HUES6 (cell line): ENCODE measurements around the gene EDNRA.

ENCODE experiments used
- H3K27ac ChIP-seq: 2 replicates; pipeline ENCODE4 v1.7.0; 2013; ENCODE audit warnings: low read depth, mild to moderate bottlenecking, low read length, inconsistent platforms
- H3K27me3 ChIP-seq: 2 replicates; pipeline ENCODE4 v1.6.1; 2013; ENCODE audit warnings: low read length; ENCODE audit not compliant: control insufficient read depth, insufficient read depth
- H3K36me3 ChIP-seq: 2 replicates; pipeline ENCODE4 v1.6.1; 2013; ENCODE audit warnings: low read length; ENCODE audit not compliant: control insufficient read depth, insufficient read depth
- H3K4me1 ChIP-seq: 2 replicates; pipeline ENCODE4 v1.6.1; 2013; ENCODE audit warnings: low read length; ENCODE audit not compliant: control insufficient read depth, insufficient read depth
- H3K4me3 ChIP-seq: 2 replicates; pipeline ENCODE4 v1.5.1; 2013; ENCODE audit warnings: low read depth, low read length
- H3K9ac ChIP-seq: one replicate; pipeline ENCODE4 v1.6.1; 2013; ENCODE audit warnings: mild to moderate bottlenecking, low read length
- H3K9me3 ChIP-seq: 2 replicates; pipeline ENCODE4 v1.6.1; 2013; ENCODE audit warnings: low read depth, low read length; ENCODE audit not compliant: control insufficient read depth, insufficient read depth

EDNRA gene

DNA sequence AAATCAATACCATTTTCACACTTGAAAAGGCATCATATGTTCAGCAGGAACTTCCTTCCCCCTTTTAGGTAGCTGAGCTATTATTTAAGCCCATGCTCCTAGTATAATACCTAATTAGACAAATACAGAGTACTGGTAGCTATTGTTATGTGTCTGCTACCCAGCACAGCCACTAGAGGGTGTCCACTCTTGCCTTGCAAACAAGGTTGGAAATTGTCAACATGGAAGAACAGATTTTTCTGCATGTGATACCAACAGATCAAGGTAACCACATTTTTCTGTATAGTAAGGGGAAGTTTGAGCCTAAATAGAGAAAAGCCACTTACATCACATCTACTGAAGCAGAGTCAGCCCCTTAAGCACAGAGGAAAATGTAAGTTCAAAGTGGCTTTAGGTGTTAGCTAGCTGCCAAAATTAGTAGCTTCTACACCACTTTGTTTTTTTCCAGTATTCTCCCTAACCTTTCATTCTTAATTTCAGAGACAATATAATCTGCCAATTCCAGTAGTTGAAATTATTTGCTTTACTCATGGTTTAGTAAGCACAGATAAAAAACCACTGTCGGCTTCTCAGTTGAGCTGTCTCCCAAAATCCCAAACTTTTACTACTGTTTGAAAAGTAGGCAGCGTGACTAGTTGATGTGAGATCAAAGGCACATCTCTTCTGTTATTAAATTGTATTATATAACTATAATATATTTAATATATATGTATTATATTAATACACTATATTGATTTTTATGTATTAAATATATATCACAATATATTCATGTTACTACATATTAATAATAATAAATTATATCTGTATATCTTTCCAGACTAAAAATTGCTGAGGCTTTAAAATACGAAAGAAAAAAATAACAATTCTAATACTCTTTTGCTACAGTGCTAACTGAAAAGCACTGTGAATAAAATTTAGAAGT lies 38.2 kb downstream of the EDNRA start:
- Histone ChIP-seq H3K27me3 (no peaks in the 10 kb centered on the region), H3K27ac (no peak overlapping the region), H3K36me3 (no peaks in the 10 kb centered on the region)

DNA sequence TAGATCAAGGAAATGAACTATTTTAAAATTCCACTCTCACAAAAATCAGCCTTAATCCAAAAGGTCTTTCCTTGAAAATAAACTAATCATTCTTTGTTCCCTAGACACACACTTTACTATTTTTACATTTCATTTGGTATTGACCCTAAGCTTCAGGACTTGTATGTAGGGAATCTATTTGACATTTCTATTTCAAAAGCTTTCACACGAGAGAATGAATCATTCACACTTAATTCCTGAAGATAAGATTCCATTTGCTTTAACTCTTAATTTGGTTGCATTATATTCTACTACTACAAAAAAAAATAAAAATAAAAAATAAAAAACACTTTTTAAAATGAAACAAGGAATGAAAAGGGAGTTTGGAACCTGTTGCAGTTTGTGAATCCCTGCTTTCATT lies 43.7 kb downstream of the EDNRA start:
- H3K27ac ChIP-seq = no peak overlapping the region
- H3K36me3 ChIP-seq = no peaks in the 10 kb centered on the region
- no peaks in the 10 kb centered on the region for H3K4me1 ChIP-seq
- H3K9me3 ChIP-seq = no peaks in the 10 kb centered on the region
- no peaks in the 10 kb centered on the region for H3K27me3 ChIP-seq
- no peak overlapping the region for H3K4me3 ChIP-seq
- no peak overlapping the region for H3K9ac ChIP-seq

More for the DNA sequence above, 38.2 kb downstream of the EDNRA start:
- Histone ChIP-seq H3K4me1 (no peaks in the 10 kb centered on the region), H3K9me3 (no peaks in the 10 kb centered on the region), H3K9ac (no peak overlapping the region), H3K4me3 (no peak overlapping the region)

DNA sequence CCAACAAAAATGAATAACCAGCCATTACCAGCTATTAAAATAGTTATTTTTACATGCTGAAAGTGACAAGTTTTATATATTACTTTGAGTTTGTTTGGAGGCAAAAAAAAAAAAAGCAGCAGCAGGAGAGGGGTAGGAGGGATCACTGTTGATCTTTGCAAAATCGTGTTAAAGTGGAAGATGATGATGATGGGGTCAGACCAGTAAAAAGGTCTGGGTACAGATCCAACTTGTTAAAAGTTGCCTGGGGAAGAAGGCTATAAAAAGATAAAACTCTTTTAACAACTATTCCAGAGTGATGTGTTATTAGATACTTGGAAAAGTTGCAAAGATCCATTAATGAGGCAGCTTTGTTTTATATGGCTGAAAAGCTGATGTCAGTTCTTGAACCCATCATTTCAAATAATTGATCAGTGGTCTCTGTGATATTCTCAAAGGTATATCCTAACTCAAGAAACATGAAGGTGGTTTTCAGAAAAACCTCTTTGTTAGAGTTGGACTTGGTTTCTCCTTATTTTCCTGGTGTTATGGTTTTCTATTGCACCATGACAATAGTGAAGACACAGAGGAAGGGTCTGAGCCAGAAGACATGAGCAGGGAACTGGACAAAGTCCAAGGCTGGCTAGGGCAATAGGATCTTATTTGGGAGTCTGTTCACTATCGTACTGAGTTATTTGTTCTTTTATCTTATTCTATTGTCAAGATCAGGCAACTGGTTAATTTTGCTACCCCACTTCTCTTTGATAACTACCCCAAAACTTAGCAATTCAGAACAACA lies 44.8 kb downstream of the EDNRA start:
- no peak overlapping the region for H3K27ac ChIP-seq
- H3K9ac ChIP-seq = no peak overlapping the region
- H3K9me3 ChIP-seq = no peaks in the 10 kb centered on the region
- no peaks in the 10 kb centered on the region for H3K4me1 ChIP-seq
- H3K4me3 ChIP-seq = no peak overlapping the region
- H3K27me3 ChIP-seq = no peaks in the 10 kb centered on the region
- H3K36me3 ChIP-seq = no peaks in the 10 kb centered on the region

DNA sequence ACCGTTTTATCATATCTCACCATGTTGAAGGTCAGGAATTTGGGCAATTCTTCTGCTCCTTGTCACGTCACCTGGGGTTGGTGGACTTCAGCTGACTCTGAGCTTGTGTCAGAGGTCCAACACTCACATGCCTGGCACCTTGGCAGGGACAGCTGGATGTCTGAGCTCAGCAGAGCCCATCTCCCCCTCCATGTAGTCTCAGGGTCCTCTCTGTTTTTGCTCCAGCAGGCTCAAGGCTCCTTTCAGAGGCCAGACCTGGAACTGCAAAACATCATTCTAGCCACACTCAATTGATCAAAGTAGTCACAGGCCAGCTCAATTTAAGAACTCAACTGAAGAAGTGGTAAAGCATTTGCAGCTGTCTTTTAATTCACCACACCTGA lies 45.4 kb downstream of the EDNRA start:
- no peaks in the 10 kb centered on the region for H3K9me3 ChIP-seq
- no peak overlapping the region for H3K4me3 ChIP-seq
- no peaks in the 10 kb centered on the region for H3K27me3 ChIP-seq
- H3K4me1 ChIP-seq = no peaks in the 10 kb centered on the region
- H3K36me3 ChIP-seq = no peaks in the 10 kb centered on the region
- H3K27ac ChIP-seq = no peak overlapping the region
- no peak overlapping the region for H3K9ac ChIP-seq

DNA sequence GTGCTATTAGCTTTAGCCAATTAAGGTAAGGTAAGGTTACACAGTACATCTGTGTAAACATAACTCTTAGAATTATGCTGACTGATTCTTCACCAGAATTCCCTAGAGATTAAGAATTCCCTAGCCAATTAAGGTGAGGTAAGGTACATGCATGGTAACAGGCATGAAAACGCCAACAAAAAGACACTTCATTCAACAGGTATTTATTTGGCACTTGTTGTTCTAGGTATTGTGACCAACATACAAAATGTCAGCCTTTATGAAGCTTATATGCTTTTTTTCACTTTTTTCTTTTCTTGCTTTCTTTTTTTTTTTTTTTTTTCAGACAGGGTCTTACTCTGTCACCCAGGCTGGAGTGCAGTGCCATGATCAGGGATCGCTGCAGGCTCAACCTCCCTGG lies 47.2 kb downstream of the EDNRA start:
- Histone ChIP-seq H3K36me3 (no peaks in the 10 kb centered on the region), H3K9ac (no peak overlapping the region), H3K4me1 (no peaks in the 10 kb centered on the region), H3K4me3 (no peak overlapping the region), H3K27me3 (no peaks in the 10 kb centered on the region), H3K9me3 (no peaks in the 10 kb centered on the region), H3K27ac (no peak overlapping the region)

DNA sequence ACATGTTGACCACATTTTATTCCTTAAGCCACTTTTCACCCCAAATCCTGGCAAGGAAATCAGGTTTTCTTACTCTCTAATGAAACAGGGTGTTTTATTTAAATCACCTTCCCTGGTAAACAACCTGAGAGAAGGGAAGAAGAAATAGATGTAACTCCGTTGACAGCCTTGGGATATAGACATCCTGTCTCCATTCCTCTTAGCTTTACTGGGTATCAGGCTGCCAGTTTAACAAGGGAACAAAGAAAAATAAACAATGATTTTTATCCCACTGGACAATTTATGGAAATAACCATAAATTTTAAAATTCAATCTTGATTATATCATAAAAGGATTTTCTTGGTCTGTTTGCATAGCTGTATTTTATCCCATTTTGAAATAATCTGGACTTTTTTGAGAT lies 49.2 kb downstream of the EDNRA start:
- Histone ChIP-seq H3K27me3 (no peaks in the 10 kb centered on the region), H3K36me3 (no peaks in the 10 kb centered on the region), H3K27ac (no peak overlapping the region), H3K4me1 (no peaks in the 10 kb centered on the region), H3K9ac (no peak overlapping the region), H3K9me3 (no peaks in the 10 kb centered on the region), H3K4me3 (no peak overlapping the region)

DNA sequence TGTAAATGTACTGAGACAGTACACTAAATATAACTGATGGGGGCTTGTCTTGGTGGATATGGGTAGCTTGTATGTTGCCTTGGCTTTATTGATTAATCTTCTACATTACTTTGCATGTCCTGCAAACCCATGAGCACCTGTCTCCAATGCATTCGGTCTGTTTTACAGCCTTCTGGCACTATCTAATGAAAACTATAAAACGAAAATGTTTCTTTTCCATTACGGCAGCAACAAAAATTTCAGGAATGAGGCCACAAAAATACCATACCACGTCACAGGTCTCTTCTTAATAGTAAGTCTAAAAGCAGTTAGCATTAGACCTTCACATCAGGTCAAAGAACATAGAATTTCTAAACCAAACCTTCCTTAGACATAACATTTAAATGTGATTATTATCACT lies 49.8 kb downstream of the EDNRA start:
- no peaks in the 10 kb centered on the region for H3K4me1 ChIP-seq
- no peak overlapping the region for H3K27ac ChIP-seq
- H3K36me3 ChIP-seq = no peaks in the 10 kb centered on the region
- H3K9me3 ChIP-seq = no peaks in the 10 kb centered on the region
- no peaks in the 10 kb centered on the region for H3K27me3 ChIP-seq
- no peak overlapping the region for H3K9ac ChIP-seq
- H3K4me3 ChIP-seq = no peak overlapping the region

DNA sequence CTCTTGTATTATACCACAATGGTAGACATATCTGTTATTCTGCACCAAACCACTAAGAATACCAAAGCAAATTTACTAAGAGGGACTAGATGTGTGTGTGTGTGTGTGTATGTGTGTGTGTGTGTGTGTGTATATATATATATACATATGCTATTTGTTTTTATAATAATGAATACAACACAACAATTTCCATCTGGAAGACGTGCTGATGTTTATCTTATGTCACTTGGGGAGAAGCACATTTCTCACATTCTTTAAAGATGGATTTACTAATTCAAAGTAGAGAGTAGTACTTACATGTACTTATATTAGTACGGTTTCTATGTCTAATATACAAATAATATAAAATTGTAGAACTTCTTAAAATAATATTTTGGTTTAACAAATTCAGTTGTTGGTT lies 52.0 kb downstream of the EDNRA start:
- Histone ChIP-seq H3K9ac (no peak overlapping the region), H3K27ac (no peak overlapping the region), H3K36me3 (no peaks in the 10 kb centered on the region), H3K4me1 (no peaks in the 10 kb centered on the region), H3K27me3 (no peaks in the 10 kb centered on the region), H3K9me3 (no peaks in the 10 kb centered on the region), H3K4me3 (no peak overlapping the region)

DNA sequence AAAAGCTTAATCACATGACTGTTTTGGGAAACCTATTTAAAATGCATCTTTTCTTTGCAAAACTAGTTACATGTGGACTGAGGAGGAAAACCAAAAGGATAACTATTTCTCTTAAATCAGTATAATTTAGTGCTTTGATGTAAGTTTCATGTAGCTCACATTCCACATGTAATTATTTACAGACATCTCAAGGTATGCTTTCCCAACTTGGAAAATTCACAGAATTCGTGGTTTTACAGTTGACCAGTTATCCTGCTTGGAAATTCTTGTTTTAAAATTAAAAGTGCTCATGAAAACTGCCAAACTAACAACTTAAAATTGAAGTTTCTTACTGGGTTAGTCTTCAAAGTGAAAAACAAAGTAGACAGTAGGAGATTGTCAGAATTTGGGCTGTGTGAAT lies 52.4 kb downstream of the EDNRA start:
- no peaks in the 10 kb centered on the region for H3K9me3 ChIP-seq
- H3K9ac ChIP-seq = no peak overlapping the region
- H3K4me3 ChIP-seq = no peak overlapping the region
- H3K36me3 ChIP-seq = no peaks in the 10 kb centered on the region
- no peak overlapping the region for H3K27ac ChIP-seq
- H3K27me3 ChIP-seq = no peaks in the 10 kb centered on the region
- no peaks in the 10 kb centered on the region for H3K4me1 ChIP-seq

DNA sequence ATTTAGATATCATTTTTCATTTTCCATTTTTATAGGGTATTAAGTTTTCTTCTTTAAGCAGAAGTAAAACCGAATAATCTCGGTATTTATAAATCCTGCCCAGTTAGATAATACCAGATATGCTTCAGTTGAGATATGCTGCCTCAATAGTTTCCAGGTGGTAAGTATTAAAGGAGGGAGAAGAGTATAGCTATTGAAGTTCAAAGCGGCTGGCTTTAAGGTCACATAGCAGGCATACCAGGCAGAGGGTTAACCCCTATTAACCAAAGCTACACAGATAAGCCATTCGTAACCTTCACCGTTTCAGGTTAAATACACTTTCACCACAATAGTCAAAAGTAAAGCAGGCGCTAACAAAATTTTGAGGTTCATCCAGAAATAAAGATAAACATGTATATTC lies 54.2 kb downstream of the EDNRA start:
- Histone ChIP-seq H3K4me3 (no peak overlapping the region), H3K27me3 (no peaks in the 10 kb centered on the region), H3K36me3 (no peaks in the 10 kb centered on the region), H3K9ac (no peak overlapping the region), H3K4me1 (no peaks in the 10 kb centered on the region), H3K9me3 (no peaks in the 10 kb centered on the region), H3K27ac (no peak overlapping the region)

DNA sequence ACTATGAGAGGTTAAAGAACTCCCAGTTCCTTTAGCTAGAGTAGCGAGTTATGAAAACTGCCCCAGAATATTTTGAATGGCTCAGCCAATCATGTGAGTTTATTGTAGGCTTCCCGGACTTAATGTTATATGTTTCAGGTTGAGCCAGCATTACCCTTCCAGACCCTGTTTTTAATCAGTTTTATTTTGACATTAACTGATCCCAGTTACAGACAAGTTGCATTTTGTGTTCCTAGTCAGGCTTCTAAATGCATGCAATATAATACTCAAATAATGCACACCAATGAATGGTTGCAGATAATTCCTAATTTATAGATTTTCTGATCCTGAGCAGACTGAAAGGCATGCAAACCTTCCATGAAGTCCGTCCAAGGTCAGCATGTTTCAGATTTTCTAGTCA lies 57.8 kb downstream of the EDNRA start:
- H3K4me3 ChIP-seq = no peak overlapping the region
- H3K9me3 ChIP-seq = no peaks in the 10 kb centered on the region
- H3K4me1 ChIP-seq = peaks cover 9% of the 10 kb centered on the region; the same call in 1 of the 2 replicates
- H3K27me3 ChIP-seq = no peaks in the 10 kb centered on the region
- no peak overlapping the region for H3K27ac ChIP-seq
- H3K36me3 ChIP-seq = no peaks in the 10 kb centered on the region
- H3K9ac ChIP-seq = no peak overlapping the region
